Measurements from ENCODE around the gene UBL4B. TPM values are rescaled to one million over a fixed set of nuclear protein-coding genes. Genes with fewer than 3 reads are reported as not detected.
A peak's percentile ranks its signal among the peaks of the same experiment; 100 is the strongest.

UBL4B gene
- total and polyA plus RNA-seq, 10 donors: not detected

DNA sequence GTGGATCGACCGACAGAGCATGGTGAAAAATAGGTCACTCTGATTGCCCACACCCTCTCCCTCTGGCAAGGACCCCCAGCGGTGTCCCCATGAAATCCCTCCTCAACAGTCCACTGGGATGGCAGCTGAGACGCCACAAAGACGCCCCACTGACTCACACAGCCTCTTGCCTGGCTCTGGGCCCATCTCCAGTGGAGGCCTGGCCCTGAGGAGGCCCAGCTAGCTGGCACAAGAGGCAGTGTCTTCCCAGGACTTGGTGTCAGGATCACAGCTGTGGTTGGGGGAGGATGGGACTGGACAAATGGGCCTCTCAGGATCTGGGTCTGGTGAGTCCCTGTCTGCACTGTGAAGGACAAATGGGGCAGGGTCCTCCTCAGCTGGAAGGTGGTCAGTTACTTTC is 46.4 kb upstream of the UBL4B start:
- Histone ChIP-seq H3K27me3 (replicated peaks in 1 of 7) (peaks cover 20 to 60% (median 43%) of the 10 kb centered on the region in 7 donors), H3K4me1 (peaks cover 23 to 41% (median 32%) of the 10 kb centered on the region in 6 donors), H3K27ac (no peak overlapping the region), H3K4me3 (no peak overlapping the region), H3K9me3 (no peaks in the 10 kb centered on the region), H3K36me3 (peaks cover 0 to 24% (median under 1%) of the 10 kb centered on the region in 6 donors)
- WGBS, 5 donors: 89 to 94% (median 92%) methylated on average over 5 of the region's 5 CpGs
- TF ChIP-seq, protein P1, sequence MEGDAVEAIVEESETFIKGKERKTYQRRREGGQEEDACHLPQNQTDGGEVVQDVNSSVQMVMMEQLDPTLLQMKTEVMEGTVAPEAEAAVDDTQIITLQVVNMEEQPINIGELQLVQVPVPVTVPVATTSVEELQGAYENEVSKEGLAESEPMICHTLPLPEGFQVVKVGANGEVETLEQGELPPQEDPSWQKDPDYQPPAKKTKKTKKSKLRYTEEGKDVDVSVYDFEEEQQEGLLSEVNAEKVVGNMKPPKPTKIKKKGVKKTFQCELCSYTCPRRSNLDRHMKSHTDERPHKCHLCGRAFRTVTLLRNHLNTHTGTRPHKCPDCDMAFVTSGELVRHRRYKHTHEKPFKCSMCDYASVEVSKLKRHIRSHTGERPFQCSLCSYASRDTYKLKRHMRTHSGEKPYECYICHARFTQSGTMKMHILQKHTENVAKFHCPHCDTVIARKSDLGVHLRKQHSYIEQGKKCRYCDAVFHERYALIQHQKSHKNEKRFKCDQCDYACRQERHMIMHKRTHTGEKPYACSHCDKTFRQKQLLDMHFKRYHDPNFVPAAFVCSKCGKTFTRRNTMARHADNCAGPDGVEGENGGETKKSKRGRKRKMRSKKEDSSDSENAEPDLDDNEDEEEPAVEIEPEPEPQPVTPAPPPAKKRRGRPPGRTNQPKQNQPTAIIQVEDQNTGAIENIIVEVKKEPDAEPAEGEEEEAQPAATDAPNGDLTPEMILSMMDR (IDR thresholded peaks at IDR 0.05 in 8 of 11, conservative IDR thresholded peaks at IDR 0.05 in 3 of 11): no peak
- no peak for TF ChIP-seq POLR2AphosphoS5 (IDR thresholded peaks at IDR 0.05)
- no peak for TF ChIP-seq POLR2A (IDR thresholded peaks at IDR 0.05)
- intact Hi-C loops (cut with DNase I; ENCODE audit: low total_unique reads): no loop called here
- no peak for DNase-seq

DNA sequence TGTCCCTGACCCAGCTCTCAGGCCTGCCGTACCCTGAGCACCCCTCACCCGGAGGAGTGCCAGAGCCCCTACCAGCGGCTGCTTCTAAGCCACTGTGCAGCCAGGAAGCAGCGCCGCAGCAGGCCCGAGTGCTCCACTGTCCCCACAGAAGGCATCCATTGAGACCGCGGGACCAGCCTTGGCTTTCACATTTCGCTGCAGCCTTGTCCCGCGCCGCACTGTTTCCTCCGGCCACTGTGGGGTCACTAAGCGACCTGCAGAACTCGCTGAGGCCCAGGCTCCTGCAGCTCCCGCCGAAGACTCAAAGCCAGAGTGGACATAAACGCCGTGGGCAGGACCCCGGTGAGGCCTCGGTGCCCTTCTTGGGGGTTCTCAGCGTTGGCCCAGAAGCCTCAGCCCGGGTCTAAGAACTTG is 44.8 kb upstream of the UBL4B start:
- DNase-seq: peak; percentile 62
- peaks cover 0 to 10% (median 0%) of the 10 kb centered on the region in 6 donors for H3K36me3 ChIP-seq
- WGBS, 5 donors: 32 to 43% (median 37%) methylated on average over 7 to 23 of the region's 23 CpGs
- no peak for TF ChIP-seq POLR2AphosphoS5 (IDR thresholded peaks at IDR 0.05)
- TF ChIP-seq, protein P1 (IDR thresholded peaks at IDR 0.05 in 8 of 11, conservative IDR thresholded peaks at IDR 0.05 in 3 of 11): no peak
- no peak for TF ChIP-seq POLR2A (IDR thresholded peaks at IDR 0.05)
- no peaks in the 10 kb centered on the region for H3K9me3 ChIP-seq
- peaks cover 20 to 76% (median 59%) of the 10 kb centered on the region in 7 donors for H3K27me3 ChIP-seq (replicated peaks in 1 of 7)
- H3K4me1 ChIP-seq: peaks cover 23 to 45% (median 32%) of the 10 kb centered on the region in 6 donors
- peak overlapping the region in 4 of 8 donors; percentile 1 to 59 (median 14) for H3K4me3 ChIP-seq
- intact Hi-C loops (cut with DNase I; ENCODE audit: low total_unique reads): no loop called here
- no peak overlapping the region for H3K27ac ChIP-seq

DNA sequence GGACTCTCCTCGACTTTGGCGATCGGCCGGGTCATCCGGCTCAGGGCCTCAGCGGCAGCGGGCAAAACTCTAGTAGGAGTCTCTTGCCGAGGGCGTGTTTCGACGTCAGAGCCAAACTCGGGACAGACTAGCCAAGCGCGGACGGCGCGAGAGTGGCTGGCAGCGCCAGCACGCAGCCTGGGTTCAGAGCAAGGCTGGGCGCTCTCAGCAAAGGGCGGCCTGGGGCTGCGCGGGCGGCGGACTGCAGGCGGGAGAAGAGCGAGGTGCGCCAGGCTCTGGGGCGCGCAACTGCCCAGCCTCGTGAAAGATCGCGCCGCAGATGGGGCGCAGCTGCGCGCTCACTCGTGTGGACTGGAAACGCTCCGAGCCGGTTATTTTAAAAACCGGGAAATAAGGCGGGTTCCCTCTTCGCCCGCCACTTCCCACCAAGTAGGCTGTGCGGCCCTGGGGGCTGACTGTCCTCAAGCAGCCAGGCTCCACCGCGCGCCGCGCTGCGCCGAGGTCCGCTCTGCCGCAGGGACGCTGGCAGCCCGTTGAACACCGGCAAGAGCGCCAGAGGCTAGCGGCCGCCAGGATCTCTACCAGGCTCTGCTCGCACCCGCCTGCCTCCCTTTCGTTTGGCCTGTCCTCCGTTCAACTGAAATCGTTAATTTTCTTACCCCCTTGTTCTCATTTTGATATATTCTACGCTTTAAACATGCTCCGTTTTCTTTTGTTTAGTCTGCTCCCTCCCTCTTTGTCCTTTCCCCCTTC is 44.2 kb upstream of the UBL4B start:
- H3K9me3 ChIP-seq: no peaks in the 10 kb centered on the region
- peak in 2 of 3 donors; percentile 46 to 70 for TF ChIP-seq POLR2AphosphoS5 (IDR thresholded peaks at IDR 0.05)
- TF ChIP-seq, protein P1 (IDR thresholded peaks at IDR 0.05 in 8 of 11, conservative IDR thresholded peaks at IDR 0.05 in 3 of 11): no peak
- no peak for TF ChIP-seq POLR2A (IDR thresholded peaks at IDR 0.05)
- peak; percentile 75 for DNase-seq
- WGBS, 5 donors: 5 to 18% (median 10%) methylated on average over 24 to 68 of the region's 68 CpGs
- intact Hi-C loops (cut with DNase I; ENCODE audit: low total_unique reads): no loop called here
- H3K27ac ChIP-seq: no peak overlapping the region
- H3K27me3 ChIP-seq (replicated peaks in 1 of 7): peaks cover 20 to 82% (median 63%) of the 10 kb centered on the region in 7 donors
- peaks cover 0 to 4% (median 0%) of the 10 kb centered on the region in 6 donors for H3K36me3 ChIP-seq
- H3K4me1 ChIP-seq: peaks cover 23 to 45% (median 32%) of the 10 kb centered on the region in 6 donors
- peak overlapping the region in 5 of 8 donors; percentile 1 to 59 (median 25) for H3K4me3 ChIP-seq

All from spleen (tissue), 11 donors.